HG02884 (cell line): ENCODE data around the gene CD7.

ENCODE experiments used
- ATAC-seq: cut with Tn5 transposase; IDR thresholded peaks from one replicate; pipeline ENCODE4 v1.9.1; 2021; ENCODE audit warnings: mild to moderate bottlenecking, moderate library complexity; ENCODE audit not compliant: unreplicated experiment

The CD7 gene

GRCh38 chr17:82329683-82330321 lies 12.4 kb upstream of the CD7 start:
- no peak for ATAC-seq

- no peak for ATAC-seq
These were observed 11.6 kb upstream of the CD7 start for GRCh38 chr17:82328994-82329507.

- ATAC-seq = no peak
These were observed 11.0 kb upstream of the CD7 start for GRCh38 chr17:82328141-82328993.

- no peak for ATAC-seq
These were observed 10.3 kb upstream of the CD7 start for GRCh38 chr17:82327757-82328140.

GRCh38 chr17:82327289-82327688 lies 9.9 kb upstream of the CD7 start:
- ATAC-seq = no peak

GRCh38 chr17:82325286-82326180 lies 8.1 kb upstream of the CD7 start:
- no peak for ATAC-seq

GRCh38 chr17:82324566-82325285 lies 7.3 kb upstream of the CD7 start:
- no peak for ATAC-seq

GRCh38 chr17:82323514-82324234 lies 6.3 kb upstream of the CD7 start:
- ATAC-seq = no peak

GRCh38 chr17:82322526-82323453 lies 5.4 kb upstream of the CD7 start:
- ATAC-seq = no peak

- no peak for ATAC-seq
These were observed 4.6 kb upstream of the CD7 start for GRCh38 chr17:82321947-82322466.

- no peak for ATAC-seq
These were observed 3.8 kb upstream of the CD7 start for GRCh38 chr17:82320956-82321927.

- no peak for ATAC-seq
These were observed 2.9 kb upstream of the CD7 start for GRCh38 chr17:82320140-82320840.

GRCh38 chr17:82319619-82320062 lies 2.2 kb upstream of the CD7 start:
- ATAC-seq = no peak

- ATAC-seq = no peak
These were observed 1.6 kb upstream of the CD7 start for GRCh38 chr17:82318772-82319606.

- ATAC-seq = no peak
These were observed 726 bp upstream of the CD7 start for GRCh38 chr17:82318169-82318498.
